ENCODE measurements around the gene TIMM23.

Gene TIMM23

GRCh38 chr10:46026106-46026505, 53.8 kb downstream of the TIMM23 start:
- TF ChIP-seq CTCF (IDR thresholded peaks at IDR 0.05; ENCODE audit: extremely low read depth, insufficient read depth, missing control alignments), result no peak
- DNase-seq (ENCODE audit: low spot score), result no peak
- in situ Hi-C loops (cut with MboI; ENCODE audit: low pct_unique_long_range_greater_than_20kb, low sequenced_read_pairs, unreplicated experiment), result loop anchor here (10.0 kb wide), 1 partner anchor 771 kb away; no protein-coding TSS in a partner anchor

GRCh38 chr10:46028584-46029460, 56.5 kb downstream of the TIMM23 start:
- in situ Hi-C loops (cut with MboI; ENCODE audit: low pct_unique_long_range_greater_than_20kb, low sequenced_read_pairs, unreplicated experiment), result loop anchor here (10.0 kb wide), 1 partner anchor 774 kb away; no protein-coding TSS in a partner anchor
- TF ChIP-seq CTCF (IDR thresholded peaks at IDR 0.05; ENCODE audit: extremely low read depth, insufficient read depth, missing control alignments), result peak; percentile 65
- DNase-seq (ENCODE audit: low spot score), result peak; percentile 65

- DNase-seq (ENCODE audit: low spot score), result no peak
- TF ChIP-seq CTCF (IDR thresholded peaks at IDR 0.05; ENCODE audit: extremely low read depth, insufficient read depth, missing control alignments), result no peak
- in situ Hi-C loops (cut with MboI; ENCODE audit: low pct_unique_long_range_greater_than_20kb, low sequenced_read_pairs, unreplicated experiment), result loop anchor here (10.0 kb wide), 1 partner anchor 775 kb away; no protein-coding TSS in a partner anchor
Observed at GRCh38 chr10:46029461-46030030, 57.3 kb downstream of the TIMM23 start.

DNA sequence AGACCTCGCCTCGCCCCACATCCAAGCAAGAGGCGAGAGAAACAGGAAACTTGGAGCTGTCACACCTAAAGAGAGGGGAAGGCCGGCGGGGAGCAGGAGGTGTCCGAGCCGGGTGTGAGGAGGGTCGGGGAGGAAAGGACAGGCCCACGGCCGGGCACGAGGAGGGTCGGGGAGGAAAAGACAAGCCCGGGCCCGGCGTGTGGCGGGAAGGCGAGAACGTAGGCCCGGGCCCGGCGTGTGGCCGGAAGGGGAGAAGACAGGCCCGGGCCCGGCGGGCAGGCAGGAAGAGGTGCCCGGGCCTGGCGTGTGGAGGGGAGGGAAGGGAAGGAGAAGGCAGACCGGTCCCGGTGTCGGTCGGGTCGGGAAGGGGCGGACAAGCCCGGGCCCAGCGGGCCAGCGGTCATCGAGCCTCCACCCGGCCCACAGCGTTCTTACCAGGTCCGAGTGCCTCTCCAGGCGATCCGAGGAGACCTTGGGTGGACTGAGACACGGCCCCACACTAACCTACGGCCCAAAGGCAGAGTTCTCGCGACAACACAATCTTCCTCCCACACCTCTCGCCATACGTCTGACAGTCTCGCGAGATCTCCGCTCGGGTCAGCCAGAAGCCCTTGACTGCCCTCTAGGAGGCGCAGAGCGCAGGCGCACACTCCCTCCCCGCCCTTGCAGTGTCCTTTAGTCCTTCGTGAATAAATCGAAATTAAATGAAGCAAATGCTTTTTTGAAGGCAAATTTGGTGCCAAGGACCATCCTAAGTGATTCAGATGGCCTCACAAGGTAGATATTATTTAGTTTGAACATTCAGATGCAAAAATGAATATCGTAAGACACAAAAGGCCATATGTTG, 58.0 kb downstream of the TIMM23 start, which contains the start of gene NCOA4:
NCOA4 (minus strand) TSS at position 533 of the 847 bp plus-strand sequence. CDS start 13,943 bp downstream, outside the sequence.
- in situ Hi-C loops (cut with MboI; ENCODE audit: low pct_unique_long_range_greater_than_20kb, low sequenced_read_pairs, unreplicated experiment), result no loop called here

DNA sequence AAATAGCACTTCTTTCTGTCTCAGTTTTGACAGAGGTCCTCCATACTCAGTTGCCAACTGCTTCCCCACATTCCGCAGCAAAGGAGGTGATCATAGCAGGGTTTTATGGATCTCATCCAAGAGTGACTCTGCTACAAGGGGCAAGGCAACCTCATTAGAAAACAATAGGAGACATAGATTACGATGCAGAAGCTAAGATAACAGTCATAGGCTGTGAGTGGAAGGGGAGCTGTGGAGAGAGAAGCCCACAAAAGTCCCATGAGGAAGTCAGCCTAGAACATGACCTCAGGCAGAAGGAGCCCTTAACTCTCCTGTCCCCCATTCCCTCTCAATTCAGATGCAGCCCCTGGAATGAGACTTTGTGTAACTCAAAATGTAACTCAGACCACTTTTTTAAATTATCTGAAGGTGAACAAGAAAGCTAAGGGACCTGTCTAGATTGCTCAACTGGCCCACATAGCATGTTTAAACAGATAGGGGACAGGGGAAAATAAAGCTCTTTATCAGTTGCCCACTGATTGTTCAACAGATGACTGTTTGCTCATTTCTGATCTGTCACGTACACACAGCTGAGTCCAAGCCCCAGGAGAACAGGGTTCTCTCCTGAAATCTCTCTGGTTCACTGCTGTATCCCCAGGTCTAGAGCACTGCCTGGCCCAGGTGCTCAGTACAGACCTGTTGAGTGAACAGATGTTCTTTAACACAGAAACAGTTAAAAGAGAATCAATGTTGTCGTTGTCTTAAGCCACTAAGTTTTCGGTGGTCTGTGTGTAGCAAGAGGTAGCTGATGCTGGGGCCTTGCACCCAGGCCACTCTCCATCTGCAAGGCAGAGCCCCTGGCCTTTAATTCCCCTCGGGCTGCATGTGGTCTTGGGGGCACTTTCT, 59.6 kb downstream of the TIMM23 start:
- no peak for DNase-seq (ENCODE audit: low spot score)
- in situ Hi-C loops (cut with MboI; ENCODE audit: low pct_unique_long_range_greater_than_20kb, low sequenced_read_pairs, unreplicated experiment), result no loop called here
- TF ChIP-seq CTCF (IDR thresholded peaks at IDR 0.05; ENCODE audit: extremely low read depth, insufficient read depth, missing control alignments), result no peak

More for the DNA sequence above, 58.0 kb downstream of the TIMM23 start, which contains the start of gene NCOA4:
- peak; percentile 97 for DNase-seq (ENCODE audit: low spot score)
- TF ChIP-seq CTCF (IDR thresholded peaks at IDR 0.05; ENCODE audit: extremely low read depth, insufficient read depth, missing control alignments), result peak; percentile 73
